Mesenchymal stem cell (in vitro differentiated cells and primary cell): ENCODE measurements around the gene ATE1.

ENCODE experiments used
- DNase-seq: peaks from one replicate; pipeline ENCODE4 v3.0.0-alpha.2; 2013
- H2AFZ ChIP-seq: one replicate; pipeline ENCODE4 v1.6.1; 2013; ENCODE audit warnings: low read depth, mild to moderate bottlenecking, control low read depth, inconsistent platforms, low read length, moderate library complexity
- H2AK5ac ChIP-seq: 2 replicates; pipeline ENCODE4 v1.6.1; 2013; ENCODE audit warnings: low read length, moderate library complexity, mild to moderate bottlenecking, inconsistent platforms; ENCODE audit not compliant: severe bottlenecking
- H2BK120ac ChIP-seq: one replicate; pipeline ENCODE4 v1.6.1; 2013; ENCODE audit warnings: low read depth, mild to moderate bottlenecking, inconsistent platforms, low read length, moderate library complexity
- H2BK12ac ChIP-seq, 2 experiments: one replicate each; pipeline ENCODE4 v1.6.1; 2013; ENCODE audit warnings: inconsistent platforms in 2 of 2, low read length in 2 of 2, mild to moderate bottlenecking in 2 of 2, moderate library complexity in 2 of 2, control low read depth in 1 of 2
- H2BK15ac ChIP-seq: one replicate; pipeline ENCODE4 v1.6.1; 2013; ENCODE audit warnings: mild to moderate bottlenecking, low read depth, inconsistent platforms; ENCODE audit not compliant: poor library complexity, severe bottlenecking
- H2BK5ac ChIP-seq: 2 replicates; pipeline ENCODE4 v1.6.1; 2013; ENCODE audit warnings: low read depth, mild to moderate bottlenecking, low read length, control low read depth, inconsistent platforms; ENCODE audit not compliant: poor library complexity, severe bottlenecking
- H3K14ac ChIP-seq, 2 experiments: one replicate each; pipeline ENCODE4 v1.6.1; 2013; ENCODE audit warnings: inconsistent platforms in 2 of 2, low read length in 2 of 2, control low read depth in 1 of 2, mild to moderate bottlenecking in 1 of 2, moderate library complexity in 1 of 2
- H3K18ac ChIP-seq, 2 experiments: one replicate each; pipeline ENCODE4 v1.6.1; 2013; ENCODE audit warnings: inconsistent platforms in 2 of 2, low read length in 2 of 2, control low read depth in 1 of 2, low read depth in 1 of 2, mild to moderate bottlenecking in 1 of 2
- H3K23ac ChIP-seq, 2 experiments: one replicate each; pipeline ENCODE4 v1.6.1; 2013; ENCODE audit warnings: inconsistent platforms in 2 of 2, low read length in 2 of 2, mild to moderate bottlenecking in 2 of 2, moderate library complexity in 2 of 2, control low read depth in 1 of 2
- H3K27ac ChIP-seq: 2 replicates; pipeline ENCODE4 v1.5.1; 2013; ENCODE audit warnings: mild to moderate bottlenecking, moderate library complexity, low read length, control low read depth, inconsistent platforms; ENCODE audit not compliant: poor library complexity, severe bottlenecking
- H3K27me3 ChIP-seq, 2 experiments: 2 replicates each; pipeline versions ENCODE4 v1.6.1 to v1.7.0; 2013; ENCODE audit warnings: low read length in 2 of 2, mild to moderate bottlenecking in 2 of 2, moderate library complexity in 2 of 2, control low read depth in 1 of 2, inconsistent platforms in 1 of 2; ENCODE audit not compliant: control insufficient read depth in 1 of 2, insufficient read depth in 1 of 2
- H3K36me3 ChIP-seq, 2 experiments: 2 replicates each; pipeline versions ENCODE4 v1.6.1 to v1.7.0; 2013; ENCODE audit warnings: low read length in 2 of 2, control low read depth in 1 of 2, inconsistent platforms in 1 of 2, low read depth in 1 of 2, mild to moderate bottlenecking in 1 of 2; ENCODE audit not compliant: insufficient read depth in 2 of 2, control insufficient read depth in 1 of 2
- H3K4ac ChIP-seq, 2 experiments: one replicate each; pipeline ENCODE4 v1.6.1; 2013; ENCODE audit warnings: inconsistent platforms in 2 of 2, low read length in 2 of 2, mild to moderate bottlenecking in 2 of 2, moderate library complexity in 2 of 2, control low read depth in 1 of 2, low read depth in 1 of 2
- H3K4me1 ChIP-seq: 2 replicates; pipeline ENCODE4 v1.6.1; 2013; ENCODE audit warnings: low read depth, low read length, control low read depth; ENCODE audit not compliant: control insufficient read depth, insufficient read depth
- H3K4me2 ChIP-seq: 2 replicates; pipeline ENCODE4 v1.6.1; 2013; ENCODE audit warnings: low read length, mild to moderate bottlenecking, inconsistent platforms; ENCODE audit not compliant: poor library complexity, severe bottlenecking
- H3K4me3 ChIP-seq, 2 experiments: 2 replicates each; pipeline versions ENCODE4 v1.5.1 to v1.7.0; 2013; ENCODE audit warnings: low read length in 2 of 2, mild to moderate bottlenecking in 2 of 2, control low read depth in 1 of 2, low read depth in 1 of 2; ENCODE audit not compliant: insufficient read depth in 1 of 2
- H3K79me1 ChIP-seq: replicated peaks from 2 replicates; pipeline ENCODE4 v1.6.1; 2013; ENCODE audit warnings: mild to moderate bottlenecking, control low read depth, low read length, inconsistent platforms; ENCODE audit not compliant: poor library complexity, severe bottlenecking
- H3K9ac ChIP-seq: 2 replicates; pipeline ENCODE4 v1.7.0; 2013; ENCODE audit warnings: mild to moderate bottlenecking, low read length, moderate library complexity
- H3K9me3 ChIP-seq: 2 replicates; pipeline ENCODE4 v1.7.0; 2013; ENCODE audit warnings: mild to moderate bottlenecking, low read length; ENCODE audit not compliant: control insufficient read depth
- H4K8ac ChIP-seq: one replicate; pipeline ENCODE4 v1.6.1; 2013; ENCODE audit warnings: inconsistent platforms, mild to moderate bottlenecking, low read length, moderate library complexity
- H4K91ac ChIP-seq: one replicate; pipeline ENCODE4 v1.6.1; 2013; ENCODE audit warnings: mild to moderate bottlenecking, low read length, inconsistent platforms
- WGBS: methylation state at CpG from one replicate; pipeline ENCODE4 v1.1.7; 2013; ENCODE audit warnings: mixed read lengths; 5-methylcytosine and 5-hydroxymethylcytosine counted together

The ATE1 gene

GRCh38 chr10:121854809-121855445, 72.9 kb downstream of the ATE1 start:
- H2BK12ac ChIP-seq: no peak overlapping the region
- H3K79me1 ChIP-seq: peaks cover 2% of the 10 kb centered on the region
- H2AK5ac ChIP-seq: no peak overlapping the region
- H2BK15ac ChIP-seq: no peak overlapping the region
- no peaks in the 10 kb centered on the region for H3K4me1 ChIP-seq
- no peaks in the 10 kb centered on the region for H3K9me3 ChIP-seq
- H4K8ac ChIP-seq: no peak overlapping the region
- 91% methylated on average over 4 of the region's 4 CpGs for WGBS
- no peak overlapping the region for H2BK5ac ChIP-seq
- H3K23ac ChIP-seq: no peak overlapping the region
- H3K4me3 ChIP-seq: no peak overlapping the region
- no peak overlapping the region for H3K14ac ChIP-seq
- no peak overlapping the region for H3K4ac ChIP-seq
- no peak overlapping the region for H4K91ac ChIP-seq
- no peak overlapping the region for H2BK120ac ChIP-seq
- no peaks in the 10 kb centered on the region for H3K27me3 ChIP-seq
- no peak overlapping the region for H3K18ac ChIP-seq
- no peak overlapping the region for H3K4me2 ChIP-seq
- no peak for DNase-seq
- H3K9ac ChIP-seq: no peak overlapping the region
- no peak overlapping the region for H2AFZ ChIP-seq
- no peak overlapping the region for H3K27ac ChIP-seq
- H3K36me3 ChIP-seq: peaks cover 6 to 28% of the 10 kb centered on the region in 2 experiments

DNA sequence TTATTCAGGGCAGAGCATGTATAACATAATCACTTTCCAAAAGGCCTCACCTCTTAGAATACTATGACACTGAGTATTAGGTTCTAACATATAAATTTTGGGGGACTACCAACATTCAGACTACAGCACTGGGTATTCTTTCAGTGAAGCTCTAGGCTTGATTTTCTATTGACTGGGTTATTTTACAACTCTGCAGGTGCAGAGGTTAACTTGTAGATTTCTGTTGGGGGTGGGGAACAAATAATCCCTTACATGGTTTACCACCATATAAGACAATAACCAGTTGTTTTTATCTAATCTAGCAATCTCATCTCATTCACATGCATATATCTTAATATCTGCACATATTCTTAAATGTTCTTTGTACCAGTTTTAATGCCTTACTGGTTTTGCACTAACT, 73.9 kb downstream of the ATE1 start:
- no peak overlapping the region for H2AFZ ChIP-seq
- no peaks in the 10 kb centered on the region for H3K4me1 ChIP-seq
- H3K18ac ChIP-seq: no peak overlapping the region
- H3K4ac ChIP-seq: no peak overlapping the region
- no peak for DNase-seq
- no peak overlapping the region for H3K27ac ChIP-seq
- no peak overlapping the region for H3K14ac ChIP-seq
- H3K4me2 ChIP-seq: no peak overlapping the region
- H3K23ac ChIP-seq: no peak overlapping the region
- no peak overlapping the region for H3K4me3 ChIP-seq
- no peak overlapping the region for H2BK120ac ChIP-seq
- no peaks in the 10 kb centered on the region for H3K9me3 ChIP-seq
- no peak overlapping the region for H2BK15ac ChIP-seq
- H2AK5ac ChIP-seq: no peak overlapping the region
- H3K36me3 ChIP-seq: peaks cover 3 to 34% of the 10 kb centered on the region in 2 experiments
- no peak overlapping the region for H2BK12ac ChIP-seq
- no peaks in the 10 kb centered on the region for H3K27me3 ChIP-seq
- H4K91ac ChIP-seq: no peak overlapping the region
- H2BK5ac ChIP-seq: no peak overlapping the region
- H3K79me1 ChIP-seq: peaks cover 2% of the 10 kb centered on the region
- no peak overlapping the region for H3K9ac ChIP-seq
- no peak overlapping the region for H4K8ac ChIP-seq

DNA sequence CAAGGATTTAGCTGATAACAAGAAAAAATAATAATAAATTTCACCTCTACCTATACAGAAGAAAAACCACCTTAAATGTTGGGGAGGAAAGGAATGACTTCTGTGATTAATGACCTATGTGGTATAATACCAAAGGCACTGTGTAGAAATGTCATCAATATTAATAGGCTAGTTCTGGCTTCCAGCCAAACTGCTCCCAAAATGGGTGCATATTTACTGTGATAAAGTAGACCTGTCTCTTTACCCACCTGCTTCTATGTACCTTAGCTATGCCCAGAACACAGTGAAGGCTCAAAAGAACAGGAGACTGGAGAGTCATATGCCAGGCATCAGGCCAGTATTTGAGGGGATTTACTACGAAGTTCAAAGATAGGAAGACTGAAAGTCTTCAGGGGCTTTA, 76.0 kb downstream of the ATE1 start:
- Histone ChIP-seq H2AK5ac (no peak overlapping the region), H3K27me3 (no peaks in the 10 kb centered on the region), H3K4me3 (no peak overlapping the region), H3K27ac (no peak overlapping the region), H3K4me2 (no peak overlapping the region), H3K14ac (no peak overlapping the region), H3K18ac (no peak overlapping the region), H3K9me3 (no peaks in the 10 kb centered on the region), H2BK12ac (no peak overlapping the region), H3K36me3 (peaks cover 7 to 25% of the 10 kb centered on the region in 2 experiments), H3K4me1 (no peaks in the 10 kb centered on the region), H4K8ac (no peak overlapping the region), H3K23ac (no peak overlapping the region), H3K4ac (no peak overlapping the region), H4K91ac (no peak overlapping the region), H2BK5ac (no peak overlapping the region), H3K79me1 (no peaks in the 10 kb centered on the region), H2BK15ac (no peak overlapping the region), H2AFZ (no peak overlapping the region), H3K9ac (no peak overlapping the region), H2BK120ac (no peak overlapping the region)
- no peak for DNase-seq
- no CpG with 5 or more reads among the region's 1 CpG for WGBS

- Histone ChIP-seq H3K27ac (no peak overlapping the region), H2BK15ac (no peak overlapping the region), H3K23ac (no peak overlapping the region), H3K9me3 (no peaks in the 10 kb centered on the region), H3K4ac (no peak overlapping the region), H2AK5ac (no peak overlapping the region), H3K4me2 (no peak overlapping the region), H2BK120ac (no peak overlapping the region), H4K91ac (no peak overlapping the region), H3K14ac (no peak overlapping the region), H3K18ac (no peak overlapping the region), H2AFZ (no peak overlapping the region), H2BK12ac (no peak overlapping the region), H3K79me1 (peaks cover 2% of the 10 kb centered on the region), H3K9ac (no peak overlapping the region), H3K4me1 (no peaks in the 10 kb centered on the region), H2BK5ac (no peak overlapping the region), H3K36me3 (peaks cover 7 to 28% of the 10 kb centered on the region in 2 experiments), H3K27me3 (no peaks in the 10 kb centered on the region), H3K4me3 (no peak overlapping the region), H4K8ac (no peak overlapping the region)
- DNase-seq: no peak
- 95% methylated on average over 6 of the region's 8 CpGs for WGBS
Observed at GRCh38 chr10:121848082-121848481, 79.7 kb downstream of the ATE1 start.
